COLO829 (cell line): ENCODE data around the gene CCM2.

Experiments
- DNase-seq: peaks from one replicate; pipeline ENCODE4 v3.0.0; 2012; ENCODE audit warnings: low spot score

CCM2 gene

GRCh38 chr7:44969049-44969700 lies 30.8 kb upstream of the CCM2 start:
- DNase-seq, result no peak

- DNase-seq, result no peak
Measured at GRCh38 chr7:44969701-44970522, 30.1 kb upstream of the CCM2 start.

- DNase-seq, result no peak
Measured at GRCh38 chr7:44970523-44971051, 29.4 kb upstream of the CCM2 start.

- DNase-seq, result no peak
Measured at GRCh38 chr7:44971188-44971901, 28.7 kb upstream of the CCM2 start.

GRCh38 chr7:44971902-44972441 lies 28.0 kb upstream of the CCM2 start:
- no peak for DNase-seq

- no peak for DNase-seq
Measured at GRCh38 chr7:44972562-44972961, 27.4 kb upstream of the CCM2 start.

- DNase-seq, result no peak
Measured at GRCh38 chr7:44973610-44974401, 26.2 kb upstream of the CCM2 start.

- no peak for DNase-seq
Measured at GRCh38 chr7:44974549-44974948, 25.5 kb upstream of the CCM2 start.

GRCh38 chr7:44975331-44976039 lies 24.5 kb upstream of the CCM2 start:
- DNase-seq, result no peak

- DNase-seq, result no peak
Measured at GRCh38 chr7:44976040-44976745, 23.8 kb upstream of the CCM2 start.

GRCh38 chr7:44976746-44977196 lies 23.2 kb upstream of the CCM2 start:
- DNase-seq, result no peak

GRCh38 chr7:44977304-44977958 lies 22.6 kb upstream of the CCM2 start:
- DNase-seq, result no peak

- DNase-seq, result no peak
Measured at GRCh38 chr7:44977959-44978335, 22.1 kb upstream of the CCM2 start.

GRCh38 chr7:44978511-44979366 lies 21.3 kb upstream of the CCM2 start, which contains the start of gene MYO1G:
Gene MYO1G (minus strand): TSS chr7:44979015. CDS start chr7:44978961, 54 bp downstream.
- DNase-seq, result no peak

- DNase-seq, result peak; percentile 56
Measured at GRCh38 chr7:44979481-44980392, 20.3 kb upstream of the CCM2 start.

GRCh38 chr7:44980393-44981034 lies 19.5 kb upstream of the CCM2 start:
- no peak for DNase-seq
